H1 (cell line): ENCODE results near the gene HGFAC. TPM values are rescaled to one million over a fixed set of nuclear protein-coding genes. Genes with fewer than 3 reads are reported as not detected.

Experiments
- CTCF ChIA-PET: fragments of 300-600 bp; sonication (Branson Sonifier 250); formaldehyde crosslinking; loops from one replicate; lab custom pipeline; 2021; ENCODE audit not compliant: partially characterized antibody; lab: Charles Lee
- POLR2A ChIA-PET: fragments of 300-600 bp; sonication (Branson Sonifier 250); formaldehyde crosslinking; loops from one replicate; lab custom pipeline; 2021; ENCODE audit warnings: inconsistent platforms; ENCODE audit not compliant: partially characterized antibody; lab: Charles Lee
- DNase-seq, 2 experiments: peaks; one replicate each; pipeline versions ENCODE4 v3.0.0 to v3.0.0-alpha.2; 2010 to 2022; ENCODE audit warnings: low spot score in 2 of 2, low read depth in 1 of 2, mixed read lengths in 1 of 2
- FAIRE-seq: peaks from 2 replicates; lab custom pipeline; 2011; peaks lifted over from hg19 to GRCh38; lab: Jason Lieb, UNC
- H2AFZ ChIP-seq: 2 replicates; pipeline ENCODE4 v1.8.1; 2012; ENCODE audit warnings: low read length, inconsistent platforms
- H2AK5ac ChIP-seq: 2 replicates; pipeline ENCODE4 v1.6.1; 2013; ENCODE audit warnings: low read depth, low read length
- H2BK120ac ChIP-seq: replicated peaks from 2 replicates; pipeline ENCODE3; 2013; ENCODE audit warnings: low read depth, low read length, inconsistent platforms
- H2BK12ac ChIP-seq: 2 replicates; pipeline ENCODE4 v1.6.1; 2013; ENCODE audit warnings: low read depth, low read length
- H2BK15ac ChIP-seq: 2 replicates; pipeline ENCODE4 v1.6.1; 2013; ENCODE audit warnings: low read length
- H2BK20ac ChIP-seq: 2 replicates; pipeline ENCODE4 v1.6.1; 2013; ENCODE audit warnings: low read length
- H2BK5ac ChIP-seq: 2 replicates; pipeline ENCODE4 v1.6.1; 2013; ENCODE audit warnings: low read depth, low read length
- H3K14ac ChIP-seq: 2 replicates; pipeline ENCODE4 v1.6.1; 2013; ENCODE audit warnings: inconsistent platforms; ENCODE audit not compliant: insufficient read length
- H3K18ac ChIP-seq: 2 replicates; pipeline ENCODE4 v1.6.1; 2013; ENCODE audit warnings: low read length; ENCODE audit errors: extremely low read depth
- H3K23ac ChIP-seq: 2 replicates; pipeline ENCODE4 v1.6.1; 2013; ENCODE audit warnings: inconsistent platforms; ENCODE audit not compliant: insufficient read length
- H3K23me2 ChIP-seq: 2 replicates; pipeline ENCODE4 v1.6.1; 2013; ENCODE audit warnings: low read depth, low read length
- H3K27ac ChIP-seq: 2 replicates; pipeline ENCODE4 v1.6.1; 2011; ENCODE audit warnings: low read depth, low read length, inconsistent platforms
- H3K27me3 ChIP-seq, 4 experiments: replicated peaks in 1 of 4; 1 replicate in 1 of 4; 2 replicates in 3 of 4; pipeline versions ENCODE4 v1.6.1 to v1.8.1; 2011 to 2013; ENCODE audit warnings: low read length in 3 of 4, mild to moderate bottlenecking in 3 of 4, inconsistent platforms in 2 of 4, mixed read lengths in 2 of 4, moderate library complexity in 1 of 4; ENCODE audit not compliant: control insufficient read depth in 3 of 4, insufficient read depth in 3 of 4; ENCODE audit errors: extremely low read depth in 1 of 4
- H3K36me3 ChIP-seq, 4 experiments: 2 replicates each; pipeline versions ENCODE4 v1.6.1 to v1.8.1; 2011 to 2013; ENCODE audit warnings: mild to moderate bottlenecking in 4 of 4, low read length in 3 of 4, moderate library complexity in 2 of 4, control low read depth in 1 of 4, inconsistent platforms in 1 of 4; ENCODE audit not compliant: insufficient read depth in 4 of 4, control insufficient read depth in 2 of 4
- H3K4ac ChIP-seq: replicated peaks from 2 replicates; pipeline ENCODE3; 2013; ENCODE audit warnings: low read length, low read depth, mixed read lengths, inconsistent platforms; ENCODE audit not compliant: insufficient read length
- H3K4me1 ChIP-seq, 4 experiments: replicated peaks in 1 of 4; 1 replicate in 1 of 4; 2 replicates in 3 of 4; pipeline versions ENCODE4 v1.6.1 to v1.8.1; 2011 to 2013; ENCODE audit warnings: low read length in 3 of 4, inconsistent platforms in 2 of 4, mixed read lengths in 1 of 4; ENCODE audit not compliant: insufficient read depth in 4 of 4, control insufficient read depth in 3 of 4
- H3K4me2 ChIP-seq, 2 experiments: 2 replicates each; pipeline versions ENCODE4 v1.6.1 to v1.8.1; 2011 to 2013; ENCODE audit warnings: low read depth in 2 of 2, low read length in 2 of 2, control low read depth in 1 of 2, inconsistent platforms in 1 of 2, mild to moderate bottlenecking in 1 of 2; ENCODE audit not compliant: insufficient read depth in 1 of 2
- H3K4me3 ChIP-seq, 4 experiments: fragments of 200-600, 300-600 bp in 1 of 4; sonication (generic), shearing (Covaris generic), sonication (Bioruptor Twin) in 1 of 4; 2 replicates each; pipeline versions ENCODE4 v1.5.1 to v1.8.1; 2011 to 2016; ENCODE audit warnings: low read length in 4 of 4, low read depth in 3 of 4, control low read depth in 2 of 4, inconsistent platforms in 2 of 4, mild to moderate bottlenecking in 2 of 4, mixed read lengths in 1 of 4, moderate library complexity in 1 of 4; ENCODE audit not compliant: insufficient read depth in 2 of 4; ENCODE audit errors: extremely low read depth in 1 of 4
- H3K56ac ChIP-seq: replicated peaks from 2 replicates; pipeline ENCODE3; 2013; ENCODE audit warnings: low read depth, mild to moderate bottlenecking, mixed read lengths, low read length, inconsistent platforms; ENCODE audit not compliant: insufficient read length
- H3K79me1 ChIP-seq: 2 replicates; pipeline ENCODE4 v1.6.1; 2013; ENCODE audit warnings: low read depth, low read length, control low read depth
- H3K79me2 ChIP-seq, 2 experiments: 2 replicates each; pipeline versions ENCODE4 v1.6.1 to v1.8.1; 2012 to 2013; ENCODE audit warnings: low read length in 2 of 2, mild to moderate bottlenecking in 2 of 2, inconsistent platforms in 1 of 2; ENCODE audit not compliant: insufficient read depth in 2 of 2, control insufficient read depth in 1 of 2
- H3K9ac ChIP-seq, 4 experiments: replicated peaks in 1 of 4; 1 replicate in 1 of 4; 2 replicates in 3 of 4; pipeline versions ENCODE4 v1.6.1 to v1.8.1; 2011 to 2013; ENCODE audit warnings: low read depth in 3 of 4, low read length in 3 of 4, control low read depth in 2 of 4, mild to moderate bottlenecking in 2 of 4, moderate library complexity in 2 of 4, inconsistent platforms in 1 of 4; ENCODE audit errors: extremely low read depth in 1 of 4
- H3K9me3 ChIP-seq, 2 experiments: 2 replicates each; pipeline versions ENCODE4 v1.6.1 to v1.8.1; 2012 to 2013; ENCODE audit warnings: mild to moderate bottlenecking in 2 of 2, moderate library complexity in 2 of 2, control low read depth in 1 of 2, inconsistent platforms in 1 of 2, low read depth in 1 of 2, low read length in 1 of 2, mixed read lengths in 1 of 2; ENCODE audit not compliant: insufficient read depth in 2 of 2
- H4K20me1 ChIP-seq, 2 experiments: replicated peaks in 1 of 2; 2 replicates each; pipeline versions ENCODE3 to v1.8.1; 2011 to 2013; ENCODE audit warnings: inconsistent platforms in 2 of 2, low read length in 2 of 2, mild to moderate bottlenecking in 1 of 2; ENCODE audit not compliant: insufficient read depth in 2 of 2, control insufficient read depth in 1 of 2
- H4K5ac ChIP-seq: 2 replicates; pipeline ENCODE4 v1.6.1; 2013; ENCODE audit warnings: low read length, low read depth, mixed read lengths, inconsistent platforms; ENCODE audit not compliant: insufficient read length
- H4K8ac ChIP-seq: 2 replicates; pipeline ENCODE4 v1.8.0; 2013; ENCODE audit warnings: mild to moderate bottlenecking, moderate library complexity, low read length, inconsistent platforms; ENCODE audit not compliant: insufficient read depth; ENCODE audit errors: extremely low read depth
- H4K91ac ChIP-seq: replicated peaks from 2 replicates; pipeline ENCODE3; 2013; ENCODE audit warnings: low read length, mixed read lengths, inconsistent platforms; ENCODE audit not compliant: insufficient read length
- EP300 ChIP-seq, 2 experiments: IDR thresholded peaks; 1 replicate in 1 of 2; 2 replicates in 1 of 2; pipeline ENCODE4 v1.6.1; 2011 to 2012; ENCODE audit warnings: low read depth in 2 of 2, low read length in 2 of 2, mild to moderate bottlenecking in 2 of 2, borderline replicate concordance in 1 of 2, inconsistent platforms in 1 of 2, moderate library complexity in 1 of 2
- EZH2 ChIP-seq: fragments of 200-600 bp; sonication (generic); IDR thresholded peaks from 2 replicates; pipeline ENCODE4 v1.7.1; 2012; ENCODE audit warnings: low read depth, mild to moderate bottlenecking, moderate library complexity, low read length, inconsistent platforms; ENCODE audit not compliant: severe bottlenecking
- GTF2F1 ChIP-seq: IDR thresholded peaks from 2 replicates; pipeline ENCODE4 v1.6.1; 2012; ENCODE audit warnings: low read depth, low read length, improper control_type of control experiment, borderline replicate concordance
- KDM4A ChIP-seq: IDR thresholded peaks from one replicate; pipeline ENCODE4 v1.7.1; 2012; ENCODE audit warnings: low read depth, mild to moderate bottlenecking, moderate library complexity, low read length, inconsistent platforms; ENCODE audit not compliant: severe bottlenecking
- RFX5 ChIP-seq: IDR thresholded peaks from 2 replicates; pipeline ENCODE4 v1.6.1; 2011; ENCODE audit warnings: low read depth, low read length, improper control_type of control experiment, borderline replicate concordance
- RXRA ChIP-seq: IDR thresholded peaks from 2 replicates; pipeline ENCODE4 v1.6.1; 2011; ENCODE audit warnings: low read depth, mild to moderate bottlenecking, low read length, moderate library complexity; ENCODE audit not compliant: insufficient read depth
- SAP30 ChIP-seq: fragments of 300-600 bp; sonication (generic); IDR thresholded peaks from 2 replicates; pipeline ENCODE4 v1.7.1; 2012; ENCODE audit warnings: low read length, moderate library complexity, mild to moderate bottlenecking, inconsistent platforms; ENCODE audit not compliant: insufficient read depth, insufficient replicate concordance
- SIRT6 ChIP-seq: IDR thresholded peaks from one replicate; pipeline ENCODE4 v1.7.1; 2012; ENCODE audit warnings: low read length, inconsistent platforms
- TAF7 ChIP-seq: optimal IDR thresholded peaks from 2 replicates; pipeline ENCODE3; 2011; ENCODE audit warnings: low read depth, mild to moderate bottlenecking, inconsistent platforms, low read length, moderate library complexity, borderline replicate concordance
- USF2 ChIP-seq: IDR thresholded peaks from 2 replicates; pipeline ENCODE4 v1.6.1; 2011; ENCODE audit warnings: low read length, improper control_type of control experiment
- WGBS, 2 experiments: shearing (Covaris generic) in 1 of 2; methylation state at CpG; one replicate each; pipeline versions ENCODE4 v1.1.6 to v1.1.7; 2013 to 2015; ENCODE audit warnings: low lambda C conversion rate in 2 of 2, mixed read lengths in 2 of 2, inconsistent platforms in 1 of 2, low coverage in 1 of 2, missing lambda C conversion rate in 1 of 2; ENCODE audit not compliant: insufficient replicate concordance in 2 of 2, insufficient coverage in 1 of 2, insufficient read length in 1 of 2; ENCODE audit errors: extremely low coverage in 1 of 2, missing lambda C conversion rate in 1 of 2; 5-methylcytosine and 5-hydroxymethylcytosine counted together
- polyA plus RNA-seq, 7 experiments: library from polyadenylated mRNA; depleted of rRNA in 3 of 7; stranded (reverse) in 5 of 7; unstranded in 2 of 7; fragments of >200 nt in 5 of 7; fragments of 200-250 nt in 2 of 7; gene quantifications; 1 replicate in 5 of 7; 2 replicates in 1 of 7; 4 replicates in 1 of 7; pipeline versions ENCODE4 v1.2.1 to v1.2.3, GENCODE V29; 2011 to 2013; ENCODE audit warnings: missing spikeins in 2 of 7, mixed read lengths in 2 of 7
- total RNA-seq: library from RNA; stranded (reverse); fragmentation: NEBNext Ultra II Directional; extraction: Animal tissue kit (Norgen Biotek cat#: 25700); gene quantifications from 2 replicates; pipeline ENCODE4 v1.2.1, GENCODE V29; 2021
- TF ChIP-seq, protein P1 (sequence below): IDR thresholded peaks from 2 replicates; pipeline ENCODE4 v1.6.1; 2012; ENCODE audit warnings: inconsistent platforms

Gene HGFAC
- total and polyA plus RNA-seq, 2 of the 8 experiments (the other 6 are each of a cell fraction or from before 2014, with no cell fraction given): 0.14 to 0.15 TPM

- peak overlapping the region; percentile 42; the same call in 1 of the 2 replicates for H4K8ac ChIP-seq
- no peak overlapping the region for H2BK120ac ChIP-seq
- DNase-seq: no peak
- ChIA-PET CTCF (interaction anchor here (1.0 to 2.0 kb wide), 5 partner anchors 14 to 387 kb away, joined by 3 to 13 read pairs (median 3); no protein-coding TSS in a partner anchor), POLR2A (interaction anchor here (1.4 to 2.0 kb wide), 3 partner anchors 11 to 29 kb away, joined by 4 to 5 read pairs (median 4); no protein-coding TSS in a partner anchor)
- no peak overlapping the region for H2AFZ ChIP-seq
- no peak overlapping the region for H3K56ac ChIP-seq
- no peak overlapping the region for H2BK5ac ChIP-seq
- H3K4me1 ChIP-seq: peaks cover 0 to 22% (median 12%) of the 10 kb centered on the region in 4 experiments; a peak in 5 of 7 replicates
- no peak overlapping the region for H3K4me2 ChIP-seq
- no peaks in the 10 kb centered on the region; the same call in 1 of the 2 replicates for H3K23me2 ChIP-seq
- 78% methylated on average over 15 of the region's 15 CpGs; no CpG with 5 or more reads in 1 of the 2 experiments for WGBS, 2 experiments
- H3K4ac ChIP-seq: no peak overlapping the region
- no peaks in the 10 kb centered on the region for H3K79me1 ChIP-seq
- no peak overlapping the region for H2BK12ac ChIP-seq
- no peak overlapping the region for H2BK15ac ChIP-seq
- no peak overlapping the region for H3K9ac ChIP-seq
- H3K9me3 ChIP-seq: no peaks in the 10 kb centered on the region
- H3K23ac ChIP-seq: no peak overlapping the region
- no peaks in the 10 kb centered on the region for H3K36me3 ChIP-seq
- FAIRE-seq: no peak
- no peaks in the 10 kb centered on the region for H3K79me2 ChIP-seq
- no peak overlapping the region for H4K5ac ChIP-seq
- H3K4me3 ChIP-seq: no peak overlapping the region
- no peak overlapping the region for H3K14ac ChIP-seq
- no peak overlapping the region for H2AK5ac ChIP-seq
- peaks cover 41 to 84% (median 74%) of the 10 kb centered on the region in 4 experiments for H3K27me3 ChIP-seq
- H4K20me1 ChIP-seq: peaks cover 14 to 32% of the 10 kb centered on the region in 2 experiments
- no peak overlapping the region for H4K91ac ChIP-seq
- H3K18ac ChIP-seq: no peak overlapping the region; the same call in 1 of the 2 replicates
- no peak overlapping the region for H2BK20ac ChIP-seq
- H3K27ac ChIP-seq: no peak overlapping the region
- TF ChIP-seq KDM4A (no peak), SIRT6 (no peak), RFX5 (no peak), SAP30 (no peak), USF2 (no peak), RXRA (no peak), TAF7 (no peak), EZH2 (no peak), GTF2F1 (no peak), EP300 (IDR thresholded peaks at IDR 0.05; ENCODE audit: borderline replicate concordance in 1 of 2, low read depth in 2 of 2, low read length in 2 of 2) (no peak)
- TF ChIP-seq, protein P1, sequence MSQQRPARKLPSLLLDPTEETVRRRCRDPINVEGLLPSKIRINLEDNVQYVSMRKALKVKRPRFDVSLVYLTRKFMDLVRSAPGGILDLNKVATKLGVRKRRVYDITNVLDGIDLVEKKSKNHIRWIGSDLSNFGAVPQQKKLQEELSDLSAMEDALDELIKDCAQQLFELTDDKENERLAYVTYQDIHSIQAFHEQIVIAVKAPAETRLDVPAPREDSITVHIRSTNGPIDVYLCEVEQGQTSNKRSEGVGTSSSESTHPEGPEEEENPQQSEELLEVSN: no peak
These were observed 52.7 kb downstream of the HGFAC start for GRCh38 chr4:3494462-3494871.
